ENCODE results near the gene SPATA18. TPM values are rescaled to one million over a fixed set of nuclear protein-coding genes. Genes with fewer than 3 reads are reported as not detected.

SPATA18 gene
- total and polyA plus RNA-seq, 2 of the 8 experiments (the other 6 are each of a cell fraction or from before 2014, with no cell fraction given): 1.4 to 2.4 TPM

- Histone ChIP-seq H3K56ac (replicated peaks; ENCODE audit: insufficient read length, low read depth, low read length) (no peak overlapping the region), H3K4me3 (ENCODE audit: extremely low read depth in 1 of 4, insufficient read depth in 2 of 4, low read depth in 3 of 4, low read length in 4 of 4) (no peak overlapping the region), H3K23ac (ENCODE audit: insufficient read length) (no peak overlapping the region), H2BK15ac (ENCODE audit: low read length) (no peak overlapping the region), H3K27ac (ENCODE audit: low read depth, low read length) (no peak overlapping the region), H3K14ac (ENCODE audit: insufficient read length) (no peak overlapping the region), H3K79me1 (ENCODE audit: low read depth, low read length) (no peaks in the 10 kb centered on the region), H3K79me2 (ENCODE audit: control insufficient read depth in 1 of 2, insufficient read depth in 2 of 2, low read length in 2 of 2) (no peaks in the 10 kb centered on the region), H3K18ac (ENCODE audit: extremely low read depth, low read length) (no peak overlapping the region), H3K4me1 (replicated peaks in 1 of 4; ENCODE audit: control insufficient read depth in 3 of 4, insufficient read depth in 4 of 4, low read length in 3 of 4) (no peaks in the 10 kb centered on the region), H4K20me1 (replicated peaks in 1 of 2; ENCODE audit: control insufficient read depth in 1 of 2, insufficient read depth in 2 of 2, low read length in 2 of 2) (no peaks in the 10 kb centered on the region), H3K9me3 (ENCODE audit: insufficient read depth in 2 of 2, low read depth in 1 of 2, low read length in 1 of 2) (no peaks in the 10 kb centered on the region), H3K4ac (replicated peaks; ENCODE audit: insufficient read length, low read depth, low read length) (no peak overlapping the region), H4K5ac (ENCODE audit: insufficient read length, low read depth, low read length) (no peak overlapping the region), H4K91ac (replicated peaks; ENCODE audit: insufficient read length, low read length) (no peak overlapping the region), H2AFZ (ENCODE audit: low read length) (no peak overlapping the region), H2BK5ac (ENCODE audit: low read depth, low read length) (no peak overlapping the region), H2BK12ac (ENCODE audit: low read depth, low read length) (no peak overlapping the region), H3K23me2 (ENCODE audit: low read depth, low read length) (no peaks in the 10 kb centered on the region), H2BK120ac (replicated peaks; ENCODE audit: low read depth, low read length) (no peak overlapping the region), H3K27me3 (replicated peaks in 1 of 4; ENCODE audit: control insufficient read depth in 3 of 4, extremely low read depth in 1 of 4, insufficient read depth in 3 of 4, low read length in 3 of 4) (no peaks in the 10 kb centered on the region), H4K8ac (ENCODE audit: extremely low read depth, insufficient read depth, low read length) (no peak overlapping the region), H3K9ac (replicated peaks in 1 of 4; ENCODE audit: extremely low read depth in 1 of 4, low read depth in 3 of 4, low read length in 3 of 4) (no peak overlapping the region), H3K4me2 (ENCODE audit: insufficient read depth in 1 of 2, low read depth in 2 of 2, low read length in 2 of 2) (no peak overlapping the region), H3K36me3 (ENCODE audit: control insufficient read depth in 2 of 4, insufficient read depth in 4 of 4, low read length in 3 of 4) (no peaks in the 10 kb centered on the region), H2AK5ac (ENCODE audit: low read depth, low read length) (no peak overlapping the region), H2BK20ac (ENCODE audit: low read length) (no peak overlapping the region)
- no peak for FAIRE-seq
- POLR2A ChIA-PET (ENCODE audit: partially characterized antibody): no interaction called here
- CTCF ChIA-PET (ENCODE audit: partially characterized antibody): interaction anchor here (0.8 to 2.4 kb wide), 9 partner anchors 14 to 186 kb away, joined by 3 to 13 read pairs (median 3); no protein-coding TSS in a partner anchor
- WGBS, 2 experiments (ENCODE audit: extremely low coverage in 1 of 2, insufficient coverage in 1 of 2, insufficient read length in 1 of 2, insufficient replicate concordance in 2 of 2, low coverage in 1 of 2, low lambda C conversion rate in 2 of 2, missing lambda C conversion rate in 1 of 2): 67% methylated on average over 1 of the region's 1 CpG; no CpG with 5 or more reads in 1 of the 2 experiments
- no peak for DNase-seq (ENCODE audit: low read depth in 1 of 2, low spot score in 2 of 2)
- TF ChIP-seq TEAD4 (IDR thresholded peaks at IDR 0.05; ENCODE audit: low read depth, low read length) (no peak), HDAC2 (IDR thresholded peaks at IDR 0.05; ENCODE audit: borderline replicate concordance in 1 of 2, low read depth in 2 of 2, low read length in 2 of 2) (no peak), MAFK (IDR thresholded peaks at IDR 0.05; ENCODE audit: low read depth, low read length) (no peak), SP4 (IDR thresholded peaks at IDR 0.05; ENCODE audit: low read length) (no peak), RNF2 (IDR thresholded peaks at IDR 0.05; ENCODE audit: borderline replicate concordance, low read depth, low read length, missing control alignments, poor library complexity, severe bottlenecking) (no peak), YY1 (IDR thresholded peaks at IDR 0.05; ENCODE audit: low read depth, low read length) (no peak), KDM1A (IDR thresholded peaks at IDR 0.05; ENCODE audit: borderline replicate concordance, low read length) (no peak), E2F6 (IDR thresholded peaks at IDR 0.05) (no peak), RBBP5 (IDR thresholded peaks at IDR 0.05; ENCODE audit: borderline replicate concordance, low read depth, low read length) (no peak)
These were observed 36.2 kb upstream of the SPATA18 start for GRCh38 chr4:52014903-52015302.

All from H1 (cell line).